Large intestine (tissue), 3 donors: ENCODE measurements around the gene RPTOR. TPM values are rescaled to one million over a fixed set of nuclear protein-coding genes. Genes with fewer than 3 reads are reported as not detected.

Source experiments
- DNase-seq, 2 donors: peaks; one replicate each; pipeline versions ENCODE4 v3.0.0 to v3.0.0-alpha.2; 2013
- H3K27ac ChIP-seq: one replicate; pipeline ENCODE4 v1.5.1; 2013; ENCODE audit warnings: low read length
- H3K27me3 ChIP-seq: 2 replicates; pipeline ENCODE4 v1.6.1; 2013; ENCODE audit warnings: low read length; ENCODE audit not compliant: control insufficient read depth, insufficient read depth
- H3K36me3 ChIP-seq: 2 replicates; pipeline ENCODE4 v1.6.1; 2013; ENCODE audit warnings: low read length; ENCODE audit not compliant: control insufficient read depth, insufficient read depth
- H3K4me1 ChIP-seq: one replicate; pipeline ENCODE4 v1.6.1; 2013; ENCODE audit warnings: low read length; ENCODE audit not compliant: control insufficient read depth, insufficient read depth
- H3K4me3 ChIP-seq: one replicate; pipeline ENCODE4 v1.5.1; 2013; ENCODE audit warnings: low read length
- H3K9me3 ChIP-seq: one replicate; pipeline ENCODE4 v1.6.1; 2013; ENCODE audit warnings: mild to moderate bottlenecking, low read depth, low read length, moderate library complexity; ENCODE audit not compliant: control insufficient read depth
- WGBS: methylation state at CpG from one replicate; pipeline ENCODE4 v1.1.5; 2013; ENCODE audit warnings: low lambda C conversion rate; ENCODE audit not compliant: insufficient coverage; 5-methylcytosine and 5-hydroxymethylcytosine counted together
- polyA plus RNA-seq: library from polyadenylated mRNA; unstranded; fragments of 120-200 nt; gene quantifications from one replicate; pipeline ENCODE4 v1.2.1, GENCODE V29; 2013

RPTOR gene
- polyA plus RNA-seq, 1 donor: 16.8 TPM

- Histone ChIP-seq H3K27ac (no peak overlapping the region), H3K36me3 (peaks cover 45% of the 10 kb centered on the region), H3K9me3 (peaks cover 2% of the 10 kb centered on the region), H3K4me3 (no peak overlapping the region), H3K27me3 (no peaks in the 10 kb centered on the region), H3K4me1 (no peaks in the 10 kb centered on the region)
- DNase-seq: no peak
- no CpG with 5 or more reads among the region's 13 CpGs for WGBS
Measured at GRCh38 chr17:80881306-80881705, 336.7 kb downstream of the RPTOR start.

GRCh38 chr17:80882323-80882722 lies 337.7 kb downstream of the RPTOR start:
- Histone ChIP-seq H3K4me3 (no peak overlapping the region), H3K36me3 (peaks cover 52% of the 10 kb centered on the region), H3K9me3 (peaks cover 2% of the 10 kb centered on the region), H3K4me1 (no peaks in the 10 kb centered on the region), H3K27ac (no peak overlapping the region), H3K27me3 (no peaks in the 10 kb centered on the region)
- no peak for DNase-seq
- 83% methylated on average over 8 of the region's 19 CpGs for WGBS

- peaks cover 2% of the 10 kb centered on the region for H3K9me3 ChIP-seq
- DNase-seq: no peak
- no peaks in the 10 kb centered on the region for H3K27me3 ChIP-seq
- WGBS: 100% methylated on average over 1 of the region's 24 CpGs
- H3K36me3 ChIP-seq: peaks cover 50% of the 10 kb centered on the region
- H3K4me1 ChIP-seq: no peaks in the 10 kb centered on the region
- H3K27ac ChIP-seq: no peak overlapping the region
- H3K4me3 ChIP-seq: no peak overlapping the region
Measured at GRCh38 chr17:80882926-80883685, 338.5 kb downstream of the RPTOR start.

GRCh38 chr17:80883831-80884735 lies 339.4 kb downstream of the RPTOR start:
- no peak for DNase-seq
- WGBS: no CpG with 5 or more reads among the region's 42 CpGs
- peaks cover 56% of the 10 kb centered on the region for H3K36me3 ChIP-seq

GRCh38 chr17:80884811-80885210 lies 340.2 kb downstream of the RPTOR start:
- no peak for DNase-seq
- H3K9me3 ChIP-seq: peaks cover 2% of the 10 kb centered on the region
- peaks cover 62% of the 10 kb centered on the region for H3K36me3 ChIP-seq
- no peaks in the 10 kb centered on the region for H3K4me1 ChIP-seq
- no peak overlapping the region for H3K4me3 ChIP-seq
- no peaks in the 10 kb centered on the region for H3K27me3 ChIP-seq
- no peak overlapping the region for H3K27ac ChIP-seq
- WGBS: no CpG with 5 or more reads among the region's 22 CpGs

More at GRCh38 chr17:80883831-80884735, 339.4 kb downstream of the RPTOR start:
- H3K27me3 ChIP-seq: no peaks in the 10 kb centered on the region
- H3K4me3 ChIP-seq: no peak overlapping the region
- peaks cover 2% of the 10 kb centered on the region for H3K9me3 ChIP-seq
- no peaks in the 10 kb centered on the region for H3K4me1 ChIP-seq
- H3K27ac ChIP-seq: no peak overlapping the region

GRCh38 chr17:80885947-80886582 lies 341.4 kb downstream of the RPTOR start:
- Histone ChIP-seq H3K27me3 (no peaks in the 10 kb centered on the region), H3K27ac (no peak overlapping the region), H3K4me3 (no peak overlapping the region), H3K36me3 (peaks cover 56% of the 10 kb centered on the region), H3K9me3 (peaks cover 2% of the 10 kb centered on the region), H3K4me1 (no peaks in the 10 kb centered on the region)
- DNase-seq: no peak
- 100% methylated on average over 3 of the region's 22 CpGs for WGBS

- Histone ChIP-seq H3K4me3 (no peak overlapping the region), H3K36me3 (peaks cover 60% of the 10 kb centered on the region), H3K27me3 (no peaks in the 10 kb centered on the region), H3K4me1 (no peaks in the 10 kb centered on the region), H3K27ac (no peak overlapping the region), H3K9me3 (peaks cover 2% of the 10 kb centered on the region)
- DNase-seq: no peak
- WGBS: no CpG with 5 or more reads among the region's 42 CpGs
Measured at GRCh38 chr17:80886641-80887573, 342.3 kb downstream of the RPTOR start.

- H3K27me3 ChIP-seq: no peaks in the 10 kb centered on the region
- no peaks in the 10 kb centered on the region for H3K9me3 ChIP-seq
- no peaks in the 10 kb centered on the region for H3K4me1 ChIP-seq
- no peak overlapping the region for H3K27ac ChIP-seq
- DNase-seq: no peak
- no peak overlapping the region for H3K4me3 ChIP-seq
- WGBS: no CpG with 5 or more reads among the region's 10 CpGs
- peaks cover 62% of the 10 kb centered on the region for H3K36me3 ChIP-seq
Measured at GRCh38 chr17:80887639-80888175, 343.1 kb downstream of the RPTOR start.

GRCh38 chr17:80888276-80889160 lies 343.9 kb downstream of the RPTOR start:
- Histone ChIP-seq H3K4me3 (no peak overlapping the region), H3K4me1 (no peaks in the 10 kb centered on the region), H3K9me3 (no peaks in the 10 kb centered on the region), H3K27ac (no peak overlapping the region), H3K36me3 (peaks cover 60% of the 10 kb centered on the region), H3K27me3 (no peaks in the 10 kb centered on the region)
- WGBS: no CpG with 5 or more reads among the region's 24 CpGs
- no peak for DNase-seq
